Loucy (cell line): ENCODE results near the gene PPHLN1.
"Not testable (repeated sequence)": the region's sequence is repeated elsewhere in the genome, so short reads cannot be mapped to it uniquely, and the experiment has no call there.

Experiments used
- H2AFZ ChIP-seq: fragments of 200-600 bp; sonication (generic); 2 replicates; pipeline ENCODE4 v1.6.0; 2016; ENCODE audit warnings: antibody characterized with exemption, mild to moderate bottlenecking, low read length, moderate library complexity
- H3F3A ChIP-seq: fragments of 200-600 bp; 2 replicates; pipeline ENCODE4 v1.6.0; 2016; ENCODE audit warnings: antibody characterized with exemption, low read depth, mild to moderate bottlenecking
- H3K27me3 ChIP-seq: fragments of 200-600 bp; sonication (generic); 2 replicates; pipeline ENCODE4 v1.6.1; 2014; ENCODE audit warnings: low read length, mild to moderate bottlenecking; ENCODE audit not compliant: insufficient read depth, poor library complexity, severe bottlenecking
- H3K36me3 ChIP-seq: fragments of 200-600 bp; sonication (generic); 2 replicates; pipeline ENCODE4 v1.6.1; 2016; ENCODE audit warnings: low read length; ENCODE audit not compliant: insufficient read depth
- H3K4me1 ChIP-seq: fragments of 200-600 bp; sonication (generic); 2 replicates; pipeline ENCODE4 v1.5.1; 2014; ENCODE audit warnings: low read length, mild to moderate bottlenecking; ENCODE audit not compliant: insufficient read depth, poor library complexity, severe bottlenecking
- H3K4me2 ChIP-seq: fragments of 200-600 bp; sonication (generic); 2 replicates; pipeline ENCODE4 v1.6.0; 2014; ENCODE audit warnings: antibody characterized with exemption, low read length, low read depth, mild to moderate bottlenecking; ENCODE audit not compliant: poor library complexity, severe bottlenecking
- H3K4me3 ChIP-seq: fragments of 200-600 bp; sonication (generic); 2 replicates; pipeline ENCODE4 v1.5.1; 2014; ENCODE audit warnings: low read length, mild to moderate bottlenecking, mixed read lengths; ENCODE audit not compliant: poor library complexity, severe bottlenecking
- H3K79me2 ChIP-seq: fragments of 200-600 bp; sonication (generic); 2 replicates; pipeline ENCODE4 v1.6.1; 2014; ENCODE audit warnings: low read length; ENCODE audit not compliant: insufficient read depth
- H3K9ac ChIP-seq: fragments of 200-600 bp; sonication (generic); 2 replicates; pipeline ENCODE4 v1.6.0; 2014; ENCODE audit warnings: mild to moderate bottlenecking, low read depth, low read length, moderate library complexity; ENCODE audit not compliant: poor library complexity, severe bottlenecking
- H3K9me2 ChIP-seq: fragments of 200-600 bp; sonication (generic); replicated peaks from 2 replicates; pipeline ENCODE4 v1.6.1; 2016; ENCODE audit warnings: low read depth, low read length, mixed read lengths
- H3K9me3 ChIP-seq: fragments of 200-600 bp; sonication (generic); 2 replicates; pipeline ENCODE4 v1.6.1; 2014; ENCODE audit warnings: mild to moderate bottlenecking, antibody characterized with exemption, low read length, low read depth; ENCODE audit not compliant: insufficient read depth
- H4K20me1 ChIP-seq: fragments of 200-600 bp; sonication (generic); 2 replicates; pipeline ENCODE4 v1.6.0; 2014; ENCODE audit warnings: antibody characterized with exemption, low read length, mild to moderate bottlenecking; ENCODE audit not compliant: insufficient read depth, poor library complexity, severe bottlenecking
- EZH2phosphoT487 ChIP-seq: fragments of 200-600 bp; IDR thresholded peaks from 2 replicates; pipeline ENCODE4 v1.6.1; 2018; ENCODE audit warnings: antibody characterized with exemption, mild to moderate bottlenecking, moderate library complexity, borderline replicate concordance
- TF ChIP-seq, protein P1 (sequence below): fragments of 200-600 bp; sonication (generic); conservative IDR thresholded peaks from 2 replicates; pipeline ENCODE4 v1.5.1; 2014; ENCODE audit warnings: mild to moderate bottlenecking, antibody characterized with exemption, low read length

Gene PPHLN1

DNA sequence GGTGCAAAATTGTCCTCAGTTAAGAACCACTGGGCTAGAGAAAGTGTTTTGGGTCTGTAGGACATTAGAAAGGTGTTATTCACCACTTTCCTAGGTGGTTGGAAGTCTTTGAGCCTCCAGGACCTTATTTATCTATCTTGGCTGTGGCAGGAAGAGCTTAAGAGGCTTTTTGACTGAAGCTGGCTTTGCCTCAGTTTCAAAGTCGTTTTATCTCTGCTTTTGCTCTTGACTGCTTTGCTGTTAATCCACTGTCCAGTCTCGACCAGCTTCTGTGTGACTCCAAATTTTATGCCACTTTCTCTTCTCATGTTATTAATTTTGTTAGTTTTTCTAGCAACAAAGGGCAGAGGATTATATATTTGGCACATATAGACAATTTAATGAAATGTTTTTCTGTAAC, 60.3 kb downstream of the PPHLN1 start:
- Histone ChIP-seq H3K27me3 (no peaks in the 10 kb centered on the region), H3K4me1 (no peaks in the 10 kb centered on the region), H3K9me2 (no peaks in the 10 kb centered on the region), H3K79me2 (no peaks in the 10 kb centered on the region), H3K4me3 (no peak overlapping the region), H3K9ac (no peak overlapping the region), H3K9me3 (no peaks in the 10 kb centered on the region), H3K36me3 (peaks cover 50% of the 10 kb centered on the region; the same call in 1 of the 2 replicates), H2AFZ (no peak overlapping the region), H4K20me1 (no peaks in the 10 kb centered on the region), H3K4me2 (no peak overlapping the region), H3F3A (no peaks in the 10 kb centered on the region)
- no peak for TF ChIP-seq EZH2phosphoT487
- TF ChIP-seq, protein P1, sequence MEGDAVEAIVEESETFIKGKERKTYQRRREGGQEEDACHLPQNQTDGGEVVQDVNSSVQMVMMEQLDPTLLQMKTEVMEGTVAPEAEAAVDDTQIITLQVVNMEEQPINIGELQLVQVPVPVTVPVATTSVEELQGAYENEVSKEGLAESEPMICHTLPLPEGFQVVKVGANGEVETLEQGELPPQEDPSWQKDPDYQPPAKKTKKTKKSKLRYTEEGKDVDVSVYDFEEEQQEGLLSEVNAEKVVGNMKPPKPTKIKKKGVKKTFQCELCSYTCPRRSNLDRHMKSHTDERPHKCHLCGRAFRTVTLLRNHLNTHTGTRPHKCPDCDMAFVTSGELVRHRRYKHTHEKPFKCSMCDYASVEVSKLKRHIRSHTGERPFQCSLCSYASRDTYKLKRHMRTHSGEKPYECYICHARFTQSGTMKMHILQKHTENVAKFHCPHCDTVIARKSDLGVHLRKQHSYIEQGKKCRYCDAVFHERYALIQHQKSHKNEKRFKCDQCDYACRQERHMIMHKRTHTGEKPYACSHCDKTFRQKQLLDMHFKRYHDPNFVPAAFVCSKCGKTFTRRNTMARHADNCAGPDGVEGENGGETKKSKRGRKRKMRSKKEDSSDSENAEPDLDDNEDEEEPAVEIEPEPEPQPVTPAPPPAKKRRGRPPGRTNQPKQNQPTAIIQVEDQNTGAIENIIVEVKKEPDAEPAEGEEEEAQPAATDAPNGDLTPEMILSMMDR: no peak

DNA sequence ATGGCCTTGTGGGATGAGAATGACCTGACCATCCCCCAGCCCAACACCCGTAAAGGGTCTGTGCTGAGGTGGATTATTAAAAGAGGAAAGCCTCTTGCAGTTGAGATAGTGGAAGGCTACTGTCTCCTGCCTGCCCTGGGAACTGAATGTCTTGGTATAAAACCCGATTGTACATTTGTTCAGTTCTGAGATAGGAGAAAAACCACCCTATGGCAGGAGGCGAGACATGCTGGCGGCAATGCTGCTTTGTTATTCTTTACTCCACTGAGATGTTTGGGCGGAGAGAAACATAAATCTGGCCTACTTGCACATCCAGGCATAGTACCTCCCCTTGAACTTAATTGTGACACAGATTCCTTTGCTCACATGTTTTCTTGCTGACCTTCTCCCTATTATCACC, 62.1 kb downstream of the PPHLN1 start:
- H3K36me3 ChIP-seq: peaks cover 58% of the 10 kb centered on the region; the same call in 1 of the 2 replicates
- not testable (repeated sequence) for H3K4me1 ChIP-seq, H3K4me2 ChIP-seq, H3K9me2 ChIP-seq, H2AFZ ChIP-seq, H3K4me3 ChIP-seq, H3F3A ChIP-seq, H3K79me2 ChIP-seq, H3K9me3 ChIP-seq, H3K9ac ChIP-seq, H3K27me3 ChIP-seq, H4K20me1 ChIP-seq

DNA sequence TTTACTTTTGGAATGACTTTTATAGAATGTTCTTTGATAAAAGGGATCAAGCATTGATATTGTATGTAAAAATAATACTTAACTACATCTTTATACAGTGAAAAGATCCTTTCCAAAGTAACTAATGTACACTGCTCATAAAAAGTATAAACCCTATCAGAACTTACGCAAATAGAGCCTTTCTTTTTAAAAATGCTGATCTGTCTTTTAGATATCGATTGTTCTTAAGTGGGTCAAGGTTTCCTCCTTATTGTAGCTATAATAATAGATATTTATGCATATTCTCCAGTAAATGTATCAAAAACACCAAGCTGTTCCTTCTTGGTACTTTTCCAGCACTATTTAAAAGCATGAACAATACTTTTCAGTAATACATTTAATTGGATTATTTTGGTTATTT, 68.5 kb downstream of the PPHLN1 start:
- TF ChIP-seq EZH2phosphoT487: no peak
- TF ChIP-seq, protein P1: no peak
- H3K36me3 ChIP-seq: peaks cover 57% of the 10 kb centered on the region

DNA sequence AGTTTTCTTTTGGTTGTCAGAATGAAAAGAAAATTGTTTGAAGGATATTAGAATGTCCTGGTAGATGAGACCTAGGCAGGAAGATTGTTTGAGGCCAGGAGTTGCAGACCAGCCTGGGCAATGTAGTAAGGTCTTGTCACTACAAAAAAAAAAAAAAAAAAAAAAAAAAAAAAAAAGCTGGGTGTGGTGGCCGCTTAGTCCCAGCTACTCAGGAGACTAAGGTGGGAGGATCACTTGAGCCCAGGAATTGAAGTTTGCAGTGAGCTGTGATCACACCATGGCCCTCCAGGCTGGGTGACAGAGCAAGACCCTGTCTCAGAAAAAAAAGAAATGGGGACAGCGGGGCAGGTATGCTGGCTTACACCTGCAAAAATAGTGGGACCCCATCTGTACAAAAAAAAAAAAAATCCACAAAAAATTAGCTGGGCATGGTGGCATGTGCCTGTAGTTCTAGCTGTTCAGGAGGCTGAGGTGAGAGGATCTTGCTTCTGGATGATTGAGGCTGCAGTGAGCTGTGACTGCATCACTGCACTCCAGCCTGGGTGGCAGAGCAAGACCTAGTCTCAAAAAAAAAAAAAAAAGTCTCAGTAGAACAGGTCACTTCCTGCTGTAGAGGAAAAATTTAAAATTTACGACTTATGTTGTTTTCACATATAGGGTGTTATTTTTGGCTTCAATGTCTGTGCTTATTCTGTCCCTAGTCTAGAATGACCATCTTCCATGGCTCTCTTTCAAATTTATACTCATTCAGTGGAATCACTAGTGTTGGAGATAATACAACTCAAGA, 70.7 kb downstream of the PPHLN1 start:
- Histone ChIP-seq H2AFZ (no peak overlapping the region), H3K4me1 (peaks cover 3% of the 10 kb centered on the region), H3K27me3 (no peaks in the 10 kb centered on the region), H4K20me1 (peaks cover 3% of the 10 kb centered on the region), H3K4me3 (no peak overlapping the region), H3K9me2 (no peaks in the 10 kb centered on the region), H3K36me3 (peaks cover 54% of the 10 kb centered on the region), H3K4me2 (no peak overlapping the region), H3F3A (no peaks in the 10 kb centered on the region), H3K9me3 (no peaks in the 10 kb centered on the region), H3K9ac (no peak overlapping the region), H3K79me2 (no peaks in the 10 kb centered on the region)
- no peak for TF ChIP-seq EZH2phosphoT487
- TF ChIP-seq, protein P1: no peak

More for the DNA sequence above, 68.5 kb downstream of the PPHLN1 start:
- H3K4me2 ChIP-seq: no peak overlapping the region
- no peaks in the 10 kb centered on the region for H3K27me3 ChIP-seq
- no peak overlapping the region for H3K4me3 ChIP-seq
- H3K79me2 ChIP-seq: no peaks in the 10 kb centered on the region
- peaks cover 3% of the 10 kb centered on the region for H4K20me1 ChIP-seq
- H3K9me2 ChIP-seq: no peaks in the 10 kb centered on the region
- H3K4me1 ChIP-seq: peaks cover 3% of the 10 kb centered on the region
- H3F3A ChIP-seq: no peaks in the 10 kb centered on the region
- H3K9ac ChIP-seq: no peak overlapping the region
- no peak overlapping the region for H2AFZ ChIP-seq
- no peaks in the 10 kb centered on the region for H3K9me3 ChIP-seq
